ENCODE measurements around the gene VAV3. TPM values are rescaled to one million over a fixed set of nuclear protein-coding genes. Genes with fewer than 3 reads are reported as not detected.

VAV3 gene
- total RNA-seq, 1 donor from 2014 or later = 159 TPM

GRCh38 chr1:107867422-107867821 is 97.6 kb downstream of the VAV3 start:
- no peak for DNase-seq (ENCODE audit: low spot score)
- Mint-ChIP-seq H3K27ac (ENCODE audit: unreplicated experiment) (no peak overlapping the region), H3K9me3 (ENCODE audit: unreplicated experiment) (no peaks in the 10 kb centered on the region), H3K27me3 (ENCODE audit: unreplicated experiment) (peaks cover 23% of the 10 kb centered on the region), H3K4me1 (ENCODE audit: unreplicated experiment) (peaks cover 54% of the 10 kb centered on the region), H3K36me3 (ENCODE audit: low read depth, unreplicated experiment) (peaks cover 50% of the 10 kb centered on the region), H3K4me3 (ENCODE audit: unreplicated experiment) (no peak overlapping the region)
- no peak for TF ChIP-seq CTCF (IDR thresholded peaks at IDR 0.05; ENCODE audit: unreplicated experiment)

GRCh38 chr1:107866870-107867269 is 98.1 kb downstream of the VAV3 start:
- H3K36me3 Mint-ChIP-seq (ENCODE audit: low read depth, unreplicated experiment) = peaks cover 55% of the 10 kb centered on the region
- H3K27me3 Mint-ChIP-seq (ENCODE audit: unreplicated experiment) = peaks cover 23% of the 10 kb centered on the region
- no peaks in the 10 kb centered on the region for H3K9me3 Mint-ChIP-seq (ENCODE audit: unreplicated experiment)
- no peak for DNase-seq (ENCODE audit: low spot score)
- H3K27ac Mint-ChIP-seq (ENCODE audit: unreplicated experiment) = peak overlapping the region; percentile 62
- no peak overlapping the region for H3K4me3 Mint-ChIP-seq (ENCODE audit: unreplicated experiment)
- peaks cover 59% of the 10 kb centered on the region for H3K4me1 Mint-ChIP-seq (ENCODE audit: unreplicated experiment)
- TF ChIP-seq CTCF (IDR thresholded peaks at IDR 0.05; ENCODE audit: unreplicated experiment) = no peak

- no peak for TF ChIP-seq CTCF (IDR thresholded peaks at IDR 0.05; ENCODE audit: unreplicated experiment)
- H3K27ac Mint-ChIP-seq (ENCODE audit: unreplicated experiment) = peak overlapping the region; percentile 71
- peak overlapping the region; percentile 24 for H3K4me3 Mint-ChIP-seq (ENCODE audit: unreplicated experiment)
- peaks cover 70% of the 10 kb centered on the region for H3K4me1 Mint-ChIP-seq (ENCODE audit: unreplicated experiment)
- H3K27me3 Mint-ChIP-seq (ENCODE audit: unreplicated experiment) = peaks cover 19% of the 10 kb centered on the region
- H3K36me3 Mint-ChIP-seq (ENCODE audit: low read depth, unreplicated experiment) = peaks cover 53% of the 10 kb centered on the region
- no peak for DNase-seq (ENCODE audit: low spot score)
- no peaks in the 10 kb centered on the region for H3K9me3 Mint-ChIP-seq (ENCODE audit: unreplicated experiment)
Observed at GRCh38 chr1:107865627-107866026, 99.4 kb downstream of the VAV3 start.

- H3K27me3 Mint-ChIP-seq (ENCODE audit: unreplicated experiment) = peaks cover 14% of the 10 kb centered on the region
- H3K27ac Mint-ChIP-seq (ENCODE audit: unreplicated experiment) = peak overlapping the region; percentile 98
- no peak for TF ChIP-seq CTCF (IDR thresholded peaks at IDR 0.05; ENCODE audit: unreplicated experiment)
- H3K9me3 Mint-ChIP-seq (ENCODE audit: unreplicated experiment) = no peaks in the 10 kb centered on the region
- peaks cover 84% of the 10 kb centered on the region for H3K4me1 Mint-ChIP-seq (ENCODE audit: unreplicated experiment)
- peaks cover 38% of the 10 kb centered on the region for H3K36me3 Mint-ChIP-seq (ENCODE audit: low read depth, unreplicated experiment)
- DNase-seq (ENCODE audit: low spot score) = no peak
- H3K4me3 Mint-ChIP-seq (ENCODE audit: unreplicated experiment) = peak overlapping the region; percentile 2
Observed at GRCh38 chr1:107863342-107863741, 101.6 kb downstream of the VAV3 start.

GRCh38 chr1:107862064-107862463 is 102.9 kb downstream of the VAV3 start:
- H3K9me3 Mint-ChIP-seq (ENCODE audit: unreplicated experiment) = no peaks in the 10 kb centered on the region
- H3K27me3 Mint-ChIP-seq (ENCODE audit: unreplicated experiment) = peaks cover 17% of the 10 kb centered on the region
- H3K4me1 Mint-ChIP-seq (ENCODE audit: unreplicated experiment) = peaks cover 84% of the 10 kb centered on the region
- H3K36me3 Mint-ChIP-seq (ENCODE audit: low read depth, unreplicated experiment) = peaks cover 39% of the 10 kb centered on the region
- peak; percentile 53 for DNase-seq (ENCODE audit: low spot score)
- peak overlapping the region; percentile 62 for H3K4me3 Mint-ChIP-seq (ENCODE audit: unreplicated experiment)
- no peak for TF ChIP-seq CTCF (IDR thresholded peaks at IDR 0.05; ENCODE audit: unreplicated experiment)
- H3K27ac Mint-ChIP-seq (ENCODE audit: unreplicated experiment) = peak overlapping the region; percentile 98

Data from endothelial cell (in vitro differentiated cells).